ENCODE measurements around the gene CDIPT.

Gene CDIPT

DNA sequence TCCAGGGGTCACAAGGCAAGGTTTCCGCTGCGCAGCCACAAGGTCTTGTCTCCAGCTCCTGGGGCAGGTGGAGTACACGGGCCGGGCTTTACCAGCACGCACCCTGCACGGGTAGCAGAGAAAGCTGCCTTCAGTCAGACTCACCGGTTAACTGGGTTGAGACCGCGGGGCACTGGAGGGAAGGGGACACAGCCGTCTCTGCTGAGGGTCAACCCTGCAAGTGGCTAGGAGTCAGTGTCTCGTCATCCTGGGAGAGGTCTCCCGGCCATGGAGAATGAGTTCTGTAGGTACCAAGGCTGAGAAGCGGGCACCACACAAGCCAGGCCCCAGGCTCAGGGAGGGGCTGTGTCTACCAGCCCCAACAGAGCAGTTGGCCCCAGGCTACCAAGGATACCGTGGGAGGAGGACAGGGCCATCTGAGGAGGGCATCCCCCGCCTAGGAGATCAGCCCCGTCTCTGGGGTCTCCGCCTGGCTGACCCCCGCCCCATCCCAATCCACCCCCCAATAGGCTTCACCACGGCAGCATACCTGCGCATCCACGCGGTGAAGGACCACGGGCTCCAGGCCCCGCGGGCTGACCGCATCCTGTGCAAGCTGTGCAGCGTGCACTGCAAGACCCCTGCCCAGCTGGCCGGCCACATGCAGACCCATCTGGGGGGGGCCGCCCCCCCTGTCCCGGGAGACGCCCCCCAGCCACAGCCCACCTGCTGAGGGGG, 53.8 kb downstream of the CDIPT start:
- DNase-seq, result no peak

All from NCI-H446 (cell line).